ENCODE results near the gene SMAD1.

Gene SMAD1

DNA sequence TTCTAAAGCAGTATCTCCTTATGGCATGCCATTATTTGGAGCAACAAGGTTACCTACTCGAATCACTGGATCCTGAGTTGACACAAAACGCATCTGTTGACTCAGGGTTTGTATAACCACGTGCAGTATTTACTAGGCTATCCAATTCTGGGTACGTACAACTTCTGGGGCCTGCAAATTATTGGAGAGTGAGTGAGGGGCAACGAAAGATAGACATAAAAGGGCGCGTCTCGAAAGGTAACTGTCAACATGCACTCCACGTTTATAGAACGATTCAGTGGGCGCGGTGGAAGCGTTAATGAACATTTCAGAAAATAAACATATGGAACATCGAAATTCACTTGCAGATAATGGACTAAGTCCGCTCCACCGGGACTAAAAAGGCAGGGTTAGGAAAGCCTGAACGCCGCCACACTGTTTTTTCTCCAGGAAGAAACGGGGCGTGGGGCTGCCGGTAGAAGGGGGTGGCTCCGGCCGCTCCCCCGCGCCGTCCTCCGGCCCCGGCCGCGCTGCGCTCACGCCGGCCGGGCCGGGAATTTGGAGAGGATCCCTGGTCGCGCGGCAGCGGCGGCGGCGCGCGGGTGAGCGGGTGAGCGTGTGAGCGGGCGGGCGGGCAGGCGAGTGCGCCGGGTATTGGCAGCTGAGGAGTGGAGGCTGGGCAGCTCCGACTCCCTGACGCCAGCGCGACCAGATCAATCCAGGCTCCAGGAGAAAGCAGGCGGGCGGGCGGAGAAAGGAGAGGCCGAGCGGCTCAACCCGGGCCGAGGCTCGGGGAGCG, at the start of gene SMAD1:
Gene SMAD1 (plus strand): TSS at position 690 of the 778 bp plus-strand sequence. CDS start 32,761 bp downstream, outside the sequence.
- TF ChIP-seq GATA3 (IDR thresholded peaks at IDR 0.05; ENCODE audit: low read depth, low read length) (no peak), GATA2 (IDR thresholded peaks at IDR 0.05; ENCODE audit: low read depth, low read length) (no peak)

- TF ChIP-seq GATA3 (IDR thresholded peaks at IDR 0.05; ENCODE audit: low read depth, low read length) (no peak), GATA2 (IDR thresholded peaks at IDR 0.05; ENCODE audit: low read depth, low read length) (no peak)
Measured at GRCh38 chr4:145433684-145434083, 48.0 kb upstream of the SMAD1 start.

GRCh38 chr4:145435646-145436045, 46.0 kb upstream of the SMAD1 start:
- no peak for TF ChIP-seq GATA2 (IDR thresholded peaks at IDR 0.05; ENCODE audit: low read depth, low read length)
- TF ChIP-seq GATA3 (IDR thresholded peaks at IDR 0.05; ENCODE audit: low read depth, low read length): no peak

DNA sequence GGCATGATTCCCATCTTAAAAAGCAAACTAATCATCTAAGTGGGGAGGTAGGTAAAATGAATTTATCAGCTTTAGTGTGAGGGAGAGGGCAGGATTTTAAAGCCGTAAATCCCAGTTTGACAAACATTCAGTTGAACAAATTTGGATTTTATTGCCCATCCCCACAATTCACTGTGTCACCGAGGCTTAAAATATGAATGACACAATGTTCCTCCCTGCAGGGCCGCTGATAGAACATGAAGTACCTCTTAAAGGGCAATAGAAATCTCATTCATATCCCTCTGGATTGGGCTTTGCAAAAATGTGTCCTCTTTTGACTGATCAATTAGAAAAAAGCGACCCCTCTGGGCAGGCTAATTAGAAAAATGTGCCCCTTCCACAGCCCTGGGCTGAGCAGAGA, 45.5 kb upstream of the SMAD1 start:
- TF ChIP-seq GATA3 (IDR thresholded peaks at IDR 0.05; ENCODE audit: low read depth, low read length) (no peak), GATA2 (IDR thresholded peaks at IDR 0.05; ENCODE audit: low read depth, low read length) (no peak)

- no peak for TF ChIP-seq GATA2 (IDR thresholded peaks at IDR 0.05; ENCODE audit: low read depth, low read length)
- TF ChIP-seq GATA3 (IDR thresholded peaks at IDR 0.05; ENCODE audit: low read depth, low read length): no peak
Measured at GRCh38 chr4:145436796-145437195, 44.9 kb upstream of the SMAD1 start.

DNA sequence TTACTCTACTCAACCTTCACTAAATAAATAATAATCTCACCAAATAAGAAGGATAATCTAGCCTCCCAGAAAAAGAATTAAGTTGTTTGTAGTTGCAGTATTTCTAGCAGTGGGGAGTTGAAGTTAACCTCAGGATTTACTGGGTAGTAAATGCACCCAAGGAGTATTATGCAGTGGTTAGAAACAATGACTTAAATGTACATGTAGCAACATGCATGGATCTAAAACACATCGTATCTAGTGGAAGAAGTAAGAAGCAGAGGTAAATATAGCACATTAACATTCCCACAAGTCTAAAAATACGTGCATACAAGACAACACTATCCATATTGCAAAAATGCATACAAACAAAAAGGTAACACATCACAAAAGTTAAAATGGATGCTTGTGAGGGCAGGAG, 44.2 kb upstream of the SMAD1 start:
- TF ChIP-seq GATA3 (IDR thresholded peaks at IDR 0.05; ENCODE audit: low read depth, low read length) (no peak), GATA2 (IDR thresholded peaks at IDR 0.05; ENCODE audit: low read depth, low read length) (no peak)

DNA sequence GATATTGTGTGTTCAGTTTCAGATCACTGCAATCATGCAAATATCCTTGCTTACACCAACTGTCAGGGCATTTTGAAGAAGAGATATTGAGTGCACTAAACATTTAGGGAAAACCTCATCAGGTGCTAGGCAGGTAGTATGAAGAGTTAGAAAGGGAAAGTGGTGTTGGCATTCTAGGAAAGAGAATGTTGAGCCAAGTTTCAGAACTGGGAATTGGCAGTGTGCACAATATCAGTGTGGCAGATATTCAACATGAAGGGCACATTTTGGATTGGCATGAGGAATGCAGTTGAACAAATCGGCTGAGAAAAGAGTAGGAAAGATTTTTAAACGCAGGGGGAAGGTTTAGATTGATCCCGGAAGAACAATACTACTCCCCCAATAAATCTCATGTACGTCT, 43.4 kb upstream of the SMAD1 start:
- no peak for TF ChIP-seq GATA2 (IDR thresholded peaks at IDR 0.05; ENCODE audit: low read depth, low read length)

DNA sequence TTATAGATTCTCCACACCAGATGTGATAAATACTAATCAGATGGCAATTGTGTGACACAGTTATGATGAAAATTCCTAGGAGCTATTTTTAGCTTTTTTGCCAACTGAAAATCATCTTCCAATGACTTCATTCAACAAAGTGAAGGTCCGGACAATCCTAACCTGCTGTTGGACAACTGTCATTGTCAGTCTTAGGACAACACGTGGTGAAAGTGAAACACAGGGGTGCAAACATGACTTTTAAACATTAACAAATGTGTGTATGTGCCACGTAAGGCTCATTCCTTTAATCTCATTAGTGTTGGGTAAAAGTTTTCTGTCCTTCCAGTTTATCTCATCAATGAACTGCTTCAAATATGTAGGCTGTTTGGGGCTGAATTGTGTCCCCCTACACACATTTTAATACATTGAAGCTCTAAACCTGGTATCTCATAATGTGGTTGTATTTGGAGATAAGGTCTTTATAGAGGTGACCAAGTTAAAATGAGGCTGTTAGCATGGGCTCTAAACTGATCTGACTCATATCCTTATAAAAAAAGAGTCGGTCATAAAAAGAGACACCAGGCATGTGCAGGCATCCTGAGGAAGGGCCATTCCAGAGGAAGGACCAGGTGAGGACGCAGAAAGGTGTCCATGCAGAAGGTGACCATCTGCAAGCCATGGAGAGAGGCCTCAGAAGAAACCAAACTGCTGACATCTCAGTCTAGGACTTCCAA, 41.2 kb upstream of the SMAD1 start:
- TF ChIP-seq GATA2 (IDR thresholded peaks at IDR 0.05; ENCODE audit: low read depth, low read length): no peak
- TF ChIP-seq GATA3 (IDR thresholded peaks at IDR 0.05; ENCODE audit: low read depth, low read length): no peak

- TF ChIP-seq GATA2 (IDR thresholded peaks at IDR 0.05; ENCODE audit: low read depth, low read length) (no peak), GATA3 (IDR thresholded peaks at IDR 0.05; ENCODE audit: low read depth, low read length) (no peak)
Measured at GRCh38 chr4:145446184-145446583, 35.5 kb upstream of the SMAD1 start.

GRCh38 chr4:145451895-145452294, 29.8 kb upstream of the SMAD1 start:
- no peak for TF ChIP-seq GATA2 (IDR thresholded peaks at IDR 0.05; ENCODE audit: low read depth, low read length)
- no peak for TF ChIP-seq GATA3 (IDR thresholded peaks at IDR 0.05; ENCODE audit: low read depth, low read length)

DNA sequence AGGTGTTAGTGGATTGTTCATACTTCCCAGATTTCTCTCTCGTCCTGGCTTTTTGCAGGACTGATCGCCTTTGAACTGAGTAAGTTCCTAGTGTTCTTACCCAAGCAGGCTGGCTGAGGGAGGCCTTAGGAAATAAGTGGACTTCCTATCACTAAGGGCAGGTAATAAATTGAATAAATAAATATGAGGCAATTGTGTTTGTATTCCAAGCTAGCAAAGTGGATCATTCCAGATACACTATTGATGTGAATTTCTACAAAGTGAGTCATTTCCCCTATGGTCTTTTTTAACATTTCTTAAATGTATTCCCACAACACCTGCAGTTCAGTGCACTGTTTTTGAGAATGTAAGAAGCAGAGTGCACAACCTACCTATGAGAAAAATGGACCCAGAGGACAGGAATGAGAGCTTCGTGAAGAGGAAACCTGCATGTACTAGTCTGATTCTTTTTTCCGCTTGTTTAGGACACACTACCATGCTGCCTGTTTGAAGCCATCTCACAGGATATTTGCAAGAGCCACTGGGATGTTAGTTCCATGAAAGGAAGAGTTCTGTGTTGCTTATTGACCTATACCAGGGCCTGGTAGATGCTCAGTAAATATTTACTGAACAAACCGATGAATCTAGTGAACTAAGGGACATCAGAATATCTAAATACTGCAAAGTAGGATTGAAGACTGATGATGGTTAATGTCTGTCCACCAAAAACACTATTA, 29.0 kb upstream of the SMAD1 start:
- no peak for TF ChIP-seq GATA3 (IDR thresholded peaks at IDR 0.05; ENCODE audit: low read depth, low read length)
- no peak for TF ChIP-seq GATA2 (IDR thresholded peaks at IDR 0.05; ENCODE audit: low read depth, low read length)

GRCh38 chr4:145453163-145453520, 28.5 kb upstream of the SMAD1 start:
- TF ChIP-seq GATA2 (IDR thresholded peaks at IDR 0.05; ENCODE audit: low read depth, low read length) (no peak), GATA3 (IDR thresholded peaks at IDR 0.05; ENCODE audit: low read depth, low read length) (no peak)

GRCh38 chr4:145473203-145473602, 8.4 kb upstream of the SMAD1 start:
- TF ChIP-seq GATA3 (IDR thresholded peaks at IDR 0.05; ENCODE audit: low read depth, low read length) (no peak), GATA2 (IDR thresholded peaks at IDR 0.05; ENCODE audit: low read depth, low read length) (no peak)

DNA sequence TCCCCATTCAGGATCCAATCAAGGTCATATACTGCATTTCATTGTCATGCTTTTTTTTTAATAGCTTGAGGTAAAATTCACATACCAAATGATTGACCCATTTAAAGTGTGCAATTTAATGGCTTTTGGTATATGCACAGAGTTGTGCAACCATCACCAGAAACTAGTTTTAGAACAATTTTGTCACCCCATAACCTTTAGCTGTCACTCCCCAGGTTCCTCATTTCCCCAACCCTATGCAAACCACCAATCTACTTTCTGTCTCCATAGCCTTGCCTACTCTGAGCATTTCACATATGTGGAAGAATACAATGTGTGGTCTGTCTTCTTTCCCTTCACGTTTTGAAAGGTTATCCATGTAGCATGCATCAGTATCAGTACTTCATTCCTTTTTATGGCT, 1.4 kb upstream of the SMAD1 start:
- TF ChIP-seq GATA2 (IDR thresholded peaks at IDR 0.05; ENCODE audit: low read depth, low read length) (no peak), GATA3 (IDR thresholded peaks at IDR 0.05; ENCODE audit: low read depth, low read length) (no peak)

DNA sequence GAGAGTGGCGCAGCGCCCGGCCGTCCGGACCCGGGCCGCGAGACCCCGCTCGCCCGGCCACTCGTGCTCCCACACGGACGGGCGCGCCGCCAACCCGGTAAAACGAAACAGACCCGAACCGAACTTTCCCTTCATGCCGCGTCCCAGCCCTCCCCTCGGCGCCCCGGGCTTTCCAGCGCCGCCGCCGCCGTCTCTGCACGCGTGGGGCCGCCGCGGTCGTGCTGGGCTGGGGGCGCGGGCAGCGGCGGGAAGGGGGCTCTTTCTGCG, 222 bp downstream of the SMAD1 start:
- no peak for TF ChIP-seq GATA3 (IDR thresholded peaks at IDR 0.05; ENCODE audit: low read depth, low read length)
- no peak for TF ChIP-seq GATA2 (IDR thresholded peaks at IDR 0.05; ENCODE audit: low read depth, low read length)

All from SH-SY5Y (cell line).